HL-60 (cell line): ENCODE data around the gene ESRRB.

Experiments
- DNase-seq, 2 experiments: peaks; one replicate each; pipeline ENCODE4 v3.0.0-alpha.2; 2010 to 2020; ENCODE audit warnings: low read depth in 1 of 2, low spot score in 1 of 2
- H3K27ac ChIP-seq: fragments of 250-450 bp; sonication (Bioruptor Pico); replicated peaks from 2 replicates; pipeline ENCODE4 v1.5.1; 2020; ENCODE audit warnings: mild to moderate bottlenecking, moderate library complexity
- H3K27me3 ChIP-seq: fragments of 250-450 bp; sonication (Bioruptor Pico); 2 replicates; pipeline ENCODE4 v1.5.1; 2021; ENCODE audit warnings: mild to moderate bottlenecking, moderate library complexity; ENCODE audit not compliant: insufficient read depth, poor library complexity, severe bottlenecking
- H3K4me3 ChIP-seq: replicated peaks from 2 replicates; pipeline ENCODE4 v1.5.1; 2011; ENCODE audit warnings: mild to moderate bottlenecking, control low read depth, low read length; ENCODE audit not compliant: insufficient read depth
- GABPA ChIP-seq: IDR thresholded peaks from 2 replicates; pipeline ENCODE4 v1.6.1; 2012; ENCODE audit warnings: low read depth
- POLR2AphosphoS5 ChIP-seq: IDR thresholded peaks from 2 replicates; pipeline ENCODE4 v1.6.1; 2012; ENCODE audit warnings: low read depth
- SPI1 ChIP-seq: IDR thresholded peaks from 2 replicates; pipeline ENCODE4 v1.6.1; 2012; ENCODE audit warnings: low read depth, mild to moderate bottlenecking, borderline replicate concordance
- TF ChIP-seq, protein P1 (sequence below): IDR thresholded peaks from one replicate; pipeline ENCODE4 v1.5.1; 2011; ENCODE audit warnings: low read length, control low read depth, inconsistent platforms; ENCODE audit not compliant: insufficient read depth
- TF ChIP-seq, protein P2 (sequence below): IDR thresholded peaks from 2 replicates; pipeline ENCODE4 v1.6.1; 2012; ENCODE audit warnings: low read depth; ENCODE audit not compliant: insufficient replicate concordance

ESRRB gene

DNA sequence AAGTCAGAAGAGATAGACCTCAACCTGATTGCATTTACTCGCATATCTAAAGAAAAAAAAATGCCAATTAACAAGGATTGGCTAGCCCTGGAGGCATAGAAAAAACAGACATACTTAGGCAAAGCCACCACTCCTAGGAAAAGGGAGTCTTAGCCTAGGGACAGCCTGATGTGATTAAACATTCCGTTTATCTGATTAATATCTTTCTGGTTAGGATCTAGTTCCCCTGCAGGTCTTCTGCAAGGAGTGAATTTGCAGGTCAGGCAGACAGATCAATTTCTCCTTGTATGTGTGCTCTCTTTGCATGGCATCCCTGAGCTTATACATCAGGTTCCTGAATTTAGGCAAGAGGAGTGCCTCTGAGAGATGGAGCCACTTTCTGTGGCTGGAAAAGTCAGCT is 70.5 kb downstream of the ESRRB start:
- H3K4me3 ChIP-seq = no peak overlapping the region
- no peak overlapping the region for H3K27ac ChIP-seq
- DNase-seq = no peak
- TF ChIP-seq, protein P1, sequence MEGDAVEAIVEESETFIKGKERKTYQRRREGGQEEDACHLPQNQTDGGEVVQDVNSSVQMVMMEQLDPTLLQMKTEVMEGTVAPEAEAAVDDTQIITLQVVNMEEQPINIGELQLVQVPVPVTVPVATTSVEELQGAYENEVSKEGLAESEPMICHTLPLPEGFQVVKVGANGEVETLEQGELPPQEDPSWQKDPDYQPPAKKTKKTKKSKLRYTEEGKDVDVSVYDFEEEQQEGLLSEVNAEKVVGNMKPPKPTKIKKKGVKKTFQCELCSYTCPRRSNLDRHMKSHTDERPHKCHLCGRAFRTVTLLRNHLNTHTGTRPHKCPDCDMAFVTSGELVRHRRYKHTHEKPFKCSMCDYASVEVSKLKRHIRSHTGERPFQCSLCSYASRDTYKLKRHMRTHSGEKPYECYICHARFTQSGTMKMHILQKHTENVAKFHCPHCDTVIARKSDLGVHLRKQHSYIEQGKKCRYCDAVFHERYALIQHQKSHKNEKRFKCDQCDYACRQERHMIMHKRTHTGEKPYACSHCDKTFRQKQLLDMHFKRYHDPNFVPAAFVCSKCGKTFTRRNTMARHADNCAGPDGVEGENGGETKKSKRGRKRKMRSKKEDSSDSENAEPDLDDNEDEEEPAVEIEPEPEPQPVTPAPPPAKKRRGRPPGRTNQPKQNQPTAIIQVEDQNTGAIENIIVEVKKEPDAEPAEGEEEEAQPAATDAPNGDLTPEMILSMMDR = no peak
- TF ChIP-seq, protein P2, sequence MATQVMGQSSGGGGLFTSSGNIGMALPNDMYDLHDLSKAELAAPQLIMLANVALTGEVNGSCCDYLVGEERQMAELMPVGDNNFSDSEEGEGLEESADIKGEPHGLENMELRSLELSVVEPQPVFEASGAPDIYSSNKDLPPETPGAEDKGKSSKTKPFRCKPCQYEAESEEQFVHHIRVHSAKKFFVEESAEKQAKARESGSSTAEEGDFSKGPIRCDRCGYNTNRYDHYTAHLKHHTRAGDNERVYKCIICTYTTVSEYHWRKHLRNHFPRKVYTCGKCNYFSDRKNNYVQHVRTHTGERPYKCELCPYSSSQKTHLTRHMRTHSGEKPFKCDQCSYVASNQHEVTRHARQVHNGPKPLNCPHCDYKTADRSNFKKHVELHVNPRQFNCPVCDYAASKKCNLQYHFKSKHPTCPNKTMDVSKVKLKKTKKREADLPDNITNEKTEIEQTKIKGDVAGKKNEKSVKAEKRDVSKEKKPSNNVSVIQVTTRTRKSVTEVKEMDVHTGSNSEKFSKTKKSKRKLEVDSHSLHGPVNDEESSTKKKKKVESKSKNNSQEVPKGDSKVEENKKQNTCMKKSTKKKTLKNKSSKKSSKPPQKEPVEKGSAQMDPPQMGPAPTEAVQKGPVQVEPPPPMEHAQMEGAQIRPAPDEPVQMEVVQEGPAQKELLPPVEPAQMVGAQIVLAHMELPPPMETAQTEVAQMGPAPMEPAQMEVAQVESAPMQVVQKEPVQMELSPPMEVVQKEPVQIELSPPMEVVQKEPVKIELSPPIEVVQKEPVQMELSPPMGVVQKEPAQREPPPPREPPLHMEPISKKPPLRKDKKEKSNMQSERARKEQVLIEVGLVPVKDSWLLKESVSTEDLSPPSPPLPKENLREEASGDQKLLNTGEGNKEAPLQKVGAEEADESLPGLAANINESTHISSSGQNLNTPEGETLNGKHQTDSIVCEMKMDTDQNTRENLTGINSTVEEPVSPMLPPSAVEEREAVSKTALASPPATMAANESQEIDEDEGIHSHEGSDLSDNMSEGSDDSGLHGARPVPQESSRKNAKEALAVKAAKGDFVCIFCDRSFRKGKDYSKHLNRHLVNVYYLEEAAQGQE = no peak
- no peak for TF ChIP-seq SPI1
- TF ChIP-seq POLR2AphosphoS5 = no peak
- TF ChIP-seq GABPA = no peak
- H3K27me3 ChIP-seq = no peaks in the 10 kb centered on the region

DNA sequence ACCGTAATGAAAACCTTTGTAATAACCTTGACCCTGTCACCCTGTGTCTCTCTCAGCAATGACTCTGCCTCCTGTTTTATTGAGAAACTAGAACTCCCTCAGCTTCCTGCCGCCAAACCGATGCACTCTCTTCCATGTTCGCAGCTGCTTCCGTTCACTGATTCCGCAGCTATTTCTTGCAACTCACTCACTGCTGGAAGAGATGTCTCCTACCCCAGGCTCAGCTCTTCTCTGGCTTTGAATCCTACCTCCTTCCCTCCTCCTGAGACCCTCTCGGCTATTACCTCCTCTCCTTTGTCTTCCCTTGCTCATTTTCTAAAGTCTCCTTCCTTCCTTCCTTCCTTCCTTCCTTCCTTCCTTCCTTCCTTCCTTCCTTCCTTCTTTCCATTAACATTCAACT is 71.0 kb downstream of the ESRRB start:
- no peaks in the 10 kb centered on the region for H3K27me3 ChIP-seq
- DNase-seq = no peak
- no peak overlapping the region for H3K4me3 ChIP-seq
- H3K27ac ChIP-seq = no peak overlapping the region
- TF ChIP-seq, protein P2 = no peak
- TF ChIP-seq, protein P1 = no peak
- no peak for TF ChIP-seq SPI1
- TF ChIP-seq POLR2AphosphoS5 = no peak
- no peak for TF ChIP-seq GABPA

DNA sequence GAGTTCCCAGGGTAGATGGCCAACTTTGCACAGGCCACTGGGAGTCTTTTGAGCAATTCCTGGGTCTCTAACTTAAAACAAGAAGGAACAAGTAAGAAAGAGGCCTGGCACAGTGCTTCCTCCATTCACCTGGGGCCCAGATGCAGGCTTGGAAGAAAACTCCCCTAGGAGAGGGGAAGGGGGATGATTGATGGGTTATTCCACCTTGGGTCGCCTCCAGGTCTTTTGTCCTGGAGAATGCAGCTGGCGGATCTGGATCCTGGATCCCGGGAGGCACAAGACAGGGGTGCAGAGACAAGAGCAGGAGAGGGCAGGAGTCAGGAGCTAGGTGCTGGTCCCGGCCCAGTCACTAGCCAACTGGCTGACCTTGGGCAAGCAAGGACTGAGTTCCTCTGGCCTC is 74.5 kb downstream of the ESRRB start:
- H3K4me3 ChIP-seq = no peak overlapping the region
- no peak for DNase-seq
- H3K27me3 ChIP-seq = no peaks in the 10 kb centered on the region
- H3K27ac ChIP-seq = no peak overlapping the region
- TF ChIP-seq, protein P2 = no peak
- TF ChIP-seq, protein P1 = no peak
- TF ChIP-seq POLR2AphosphoS5 (no peak), GABPA (no peak), SPI1 (no peak)
